ENCODE measurements around the gene LYSMD4.

GRCh38 chr15:99717161-99718009 lies 15.9 kb downstream of the LYSMD4 start:
- TF ChIP-seq CTCF (conservative IDR thresholded peaks at IDR 0.05; ENCODE audit: low read depth, low read length) (no peak), EZH2 (IDR thresholded peaks at IDR 0.05; ENCODE audit: low read length, unreplicated experiment) (no peak)

All from PC-3 (cell line).